Activated CD4-positive, alpha-beta T cell treated with anti-CD3 and anti-CD28 coated beads, Interleukin-2, amount 50 U/mL, for 4 hours (primary cell): ENCODE measurements around the gene TBCK.

Experiments
- DNase-seq, 2 experiments: peaks; one replicate each; pipeline ENCODE4 v3.0.0-alpha.2; 2020

Gene TBCK

DNA sequence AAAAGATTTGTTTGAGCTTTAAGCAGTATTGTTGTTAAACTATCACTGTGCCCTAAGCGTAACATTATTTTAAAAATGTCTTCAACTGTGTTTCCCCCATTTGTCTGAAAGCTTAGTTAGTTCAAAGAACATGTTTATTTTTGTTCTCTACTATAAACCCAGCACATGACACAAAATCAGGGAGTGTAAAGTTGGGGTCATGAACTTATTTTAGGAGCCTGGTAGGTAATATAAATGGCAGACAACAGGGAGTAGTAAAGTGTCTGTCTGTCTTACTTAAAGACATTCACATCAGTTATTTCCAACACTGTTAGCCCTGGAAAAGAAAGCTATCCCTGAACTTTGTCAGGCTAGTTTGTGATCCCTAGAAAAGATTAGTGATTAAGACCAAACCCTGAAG lies 4.2 kb upstream of the TBCK start:
- DNase-seq: no peak

- DNase-seq: no peak
Measured at GRCh38 chr4:106318511-106318910, 2.5 kb upstream of the TBCK start.

DNA sequence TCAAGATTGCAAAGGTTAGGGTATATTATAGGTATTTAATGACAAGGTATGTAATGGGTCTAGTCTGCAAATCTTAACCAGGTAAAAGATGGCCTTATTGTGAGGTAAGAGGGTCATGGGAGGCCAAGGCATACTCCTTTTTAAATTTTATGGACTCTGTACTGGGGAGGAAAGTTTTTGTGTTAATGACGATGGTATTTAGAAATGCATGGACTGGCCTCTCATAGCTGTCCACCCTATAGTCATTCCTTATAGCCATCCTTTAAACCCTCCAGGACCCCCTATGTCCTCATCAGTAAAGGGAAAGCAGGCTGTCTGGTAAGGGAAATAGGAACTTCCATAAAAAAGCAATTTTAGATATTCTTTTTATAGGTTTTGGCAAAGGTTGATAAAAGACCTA lies 1.8 kb upstream of the TBCK start:
- DNase-seq: no peak

DNA sequence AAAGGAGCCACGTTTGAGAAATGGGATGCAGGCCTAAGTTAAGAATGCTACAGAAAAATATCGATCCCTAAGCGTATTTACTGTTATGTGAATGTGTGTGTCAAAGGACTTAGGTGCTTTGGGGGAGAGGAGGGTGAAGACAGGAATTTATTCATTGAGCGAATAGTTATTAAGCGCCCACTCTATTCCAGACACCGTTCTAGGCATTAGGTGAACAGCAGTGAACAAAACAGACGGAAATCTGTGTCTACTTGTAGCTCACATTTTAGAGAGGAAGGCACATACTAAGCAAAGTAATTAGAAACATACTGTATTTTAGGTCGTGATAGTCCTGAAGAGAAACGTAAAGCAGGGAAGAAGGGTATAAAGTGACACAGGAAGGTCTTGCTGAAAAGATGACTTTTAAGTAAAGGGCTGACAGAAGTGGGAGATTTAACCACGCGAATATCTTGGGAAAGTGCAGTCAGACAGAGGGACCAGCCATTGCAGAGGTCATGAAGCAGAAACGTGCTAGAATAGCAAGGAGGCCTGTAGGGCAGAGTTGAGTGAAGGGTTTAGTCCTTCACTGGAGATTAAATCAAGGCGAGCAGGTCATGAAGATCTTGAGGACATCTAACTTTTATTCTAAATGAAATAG lies 882 bp upstream of the TBCK start:
- DNase-seq: no peak

- DNase-seq: peak; percentile 47 to 54
Measured at GRCh38 chr4:106315476-106315967, 487 bp downstream of the TBCK start.

DNA sequence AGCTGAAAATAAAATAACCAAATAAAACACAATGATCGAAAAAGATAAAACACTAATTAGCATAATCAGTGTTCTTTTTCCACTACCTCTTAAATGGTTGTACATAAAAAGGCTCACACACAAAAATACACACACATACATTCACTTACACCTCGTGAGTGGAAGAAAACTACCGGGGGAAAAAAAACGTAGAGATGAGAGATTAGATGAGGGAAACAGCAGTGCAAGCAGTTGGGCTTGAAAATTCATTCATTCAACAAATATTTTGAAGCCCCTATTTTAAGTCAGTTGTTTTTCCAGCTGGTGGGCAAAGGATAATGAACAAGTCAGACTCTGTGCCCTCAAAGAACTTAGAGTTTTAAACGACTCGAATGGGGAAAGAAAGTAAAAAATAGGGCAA lies 1.0 kb downstream of the TBCK start:
- no peak for DNase-seq

DNA sequence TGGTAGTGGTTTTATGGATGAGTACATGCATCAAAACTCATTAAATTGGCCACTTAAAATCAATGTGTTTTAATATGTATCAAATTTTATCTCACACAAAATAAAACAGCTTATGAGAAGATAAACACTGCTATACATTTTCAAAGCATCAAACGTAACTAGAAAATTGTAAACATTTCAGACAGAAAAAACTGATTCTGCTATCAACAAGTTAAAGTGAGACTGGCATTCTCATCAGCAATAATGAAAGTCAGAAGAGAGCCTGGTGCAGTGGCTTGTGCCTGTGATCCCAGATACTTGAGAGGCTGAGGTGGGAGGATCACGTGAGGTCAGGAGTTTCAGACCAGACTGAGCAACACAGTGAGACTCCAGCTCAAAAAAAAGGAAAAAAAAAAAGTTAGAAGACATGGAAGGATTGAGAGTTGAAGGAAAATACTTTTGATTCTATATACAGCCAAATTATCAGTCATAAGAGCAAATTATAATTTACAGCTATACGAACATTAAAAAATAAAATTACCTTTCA lies 2.9 kb downstream of the TBCK start:
- DNase-seq: no peak

DNA sequence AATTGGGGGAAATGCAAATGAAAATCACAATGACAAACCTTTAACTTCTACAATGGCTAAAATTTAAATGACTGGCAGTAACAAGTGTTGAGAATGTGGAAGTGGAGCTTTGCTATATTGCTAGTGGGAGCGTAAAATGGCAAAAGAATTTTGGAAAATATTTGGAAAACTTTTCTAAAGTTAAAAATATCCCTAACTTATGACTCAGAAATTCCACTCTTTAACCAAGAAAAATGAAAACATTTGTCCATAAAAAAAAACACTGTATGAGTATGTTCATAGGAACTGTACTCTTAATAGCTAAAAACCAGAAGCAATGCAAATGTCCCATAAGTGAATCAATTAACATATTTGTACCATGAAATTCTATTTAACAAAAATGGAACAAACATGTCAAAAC lies 3.6 kb downstream of the TBCK start:
- DNase-seq: no peak

DNA sequence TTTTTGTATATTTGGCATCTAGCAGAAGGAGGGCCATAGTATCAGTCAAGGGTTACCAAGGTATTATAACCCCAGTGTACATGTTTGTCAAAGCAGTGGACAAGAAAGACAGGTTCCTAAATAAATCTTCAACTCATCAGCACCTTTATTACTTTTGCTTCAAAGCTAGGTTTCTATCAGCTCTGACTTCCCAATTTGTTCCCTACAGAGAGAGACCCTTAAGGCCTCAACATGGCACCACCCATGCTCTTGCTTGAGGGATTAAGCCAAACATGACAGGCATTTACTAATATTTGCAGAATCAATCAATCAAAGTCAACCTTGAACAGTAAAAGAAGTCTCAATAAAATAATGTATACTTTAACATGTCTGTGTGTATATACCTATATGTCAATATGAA lies 9.4 kb downstream of the TBCK start:
- DNase-seq: no peak

GRCh38 chr4:106305435-106306055 lies 10.5 kb downstream of the TBCK start:
- no peak for DNase-seq

DNA sequence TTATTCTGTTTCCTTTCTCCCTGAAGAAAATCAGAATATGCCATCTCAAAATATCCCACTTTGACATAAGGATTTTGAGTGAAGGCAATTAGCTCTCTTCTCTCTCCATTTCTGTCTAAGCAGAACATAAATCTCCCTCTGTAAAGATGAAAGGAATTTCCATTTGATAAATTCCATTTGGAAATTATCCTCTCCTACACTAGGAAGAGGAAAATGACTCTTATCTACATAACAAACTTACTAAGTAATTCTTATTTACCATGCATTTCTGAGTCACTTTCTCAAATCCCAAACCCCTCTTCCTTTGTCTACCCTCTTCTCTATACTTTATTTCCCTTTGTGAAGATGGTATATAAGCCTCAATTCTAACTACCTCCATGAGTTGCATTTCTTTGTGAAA lies 11.4 kb downstream of the TBCK start:
- no peak for DNase-seq

DNA sequence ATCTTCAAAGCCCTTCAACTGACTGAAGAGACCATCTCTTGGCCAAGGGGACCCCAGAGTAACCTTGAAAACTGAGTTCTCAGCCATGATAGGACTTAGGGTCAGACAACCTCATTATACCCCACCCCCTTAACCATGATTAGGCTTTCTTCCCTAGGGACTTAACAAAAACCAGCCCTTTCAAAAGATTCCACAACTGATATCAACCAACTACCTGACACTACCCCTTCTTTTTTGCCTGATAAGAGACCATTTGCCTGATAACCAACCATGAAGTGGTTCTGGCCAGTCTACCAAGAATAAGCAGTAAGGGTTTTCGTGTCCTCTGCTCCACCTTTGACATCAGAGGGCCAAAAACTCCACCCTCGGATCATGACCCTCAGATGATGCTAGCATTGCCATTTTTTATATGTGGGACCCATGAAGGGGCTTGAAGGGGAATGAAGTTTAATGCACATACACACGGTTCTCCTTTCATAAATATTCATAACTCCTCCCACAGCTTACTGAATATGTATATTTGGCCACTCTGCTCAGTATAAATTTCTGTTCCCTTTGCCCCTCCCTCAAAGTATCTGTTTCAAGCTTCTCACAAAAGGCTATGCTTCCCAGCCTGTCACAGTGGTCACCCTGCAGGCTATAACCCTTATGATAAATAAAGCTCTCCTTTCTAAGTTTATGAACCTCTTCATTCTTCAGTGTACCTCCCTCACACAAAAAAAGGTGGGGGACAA lies 12.3 kb downstream of the TBCK start:
- DNase-seq: no peak

DNA sequence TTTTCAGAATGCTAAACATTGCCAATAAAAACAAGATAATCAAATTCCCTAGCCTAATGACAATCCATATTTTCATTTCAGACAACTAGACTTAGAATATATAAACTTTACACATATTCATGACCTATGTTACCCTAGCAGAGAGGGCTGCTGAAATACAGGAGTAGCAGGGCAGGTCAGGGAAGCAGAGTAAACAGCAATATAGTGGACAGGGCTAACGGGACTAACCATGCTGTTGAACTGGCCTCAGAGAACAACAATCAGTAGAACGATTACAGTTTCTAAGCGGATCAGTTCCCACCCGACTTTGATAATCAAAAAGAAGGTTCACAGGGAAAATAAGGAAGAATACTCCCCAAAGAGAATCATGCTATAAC lies 14.0 kb downstream of the TBCK start:
- DNase-seq: no peak

GRCh38 chr4:106301393-106302061 lies 14.5 kb downstream of the TBCK start:
- DNase-seq: no peak

- no peak for DNase-seq
Measured at GRCh38 chr4:106299977-106300376, 16.0 kb downstream of the TBCK start.

GRCh38 chr4:106297245-106298035 lies 18.6 kb downstream of the TBCK start:
- DNase-seq: no peak

GRCh38 chr4:106294062-106294461 lies 21.9 kb downstream of the TBCK start:
- DNase-seq: no peak

- no peak for DNase-seq
Measured at GRCh38 chr4:106291678-106292077, 24.3 kb downstream of the TBCK start.

GRCh38 chr4:106289737-106290136 lies 26.3 kb downstream of the TBCK start:
- DNase-seq: no peak

GRCh38 chr4:106287353-106287969 lies 28.5 kb downstream of the TBCK start:
- no peak for DNase-seq

- no peak for DNase-seq
Measured at GRCh38 chr4:106286611-106287010, 29.4 kb downstream of the TBCK start.

- no peak for DNase-seq
Measured at GRCh38 chr4:106284227-106284626, 31.8 kb downstream of the TBCK start.
